MM.1S (cell line): ENCODE results near the gene MMS22L.

Source experiments
- DNase-seq: peaks from one replicate; pipeline ENCODE4 v3.0.0-alpha.2; 2015
- H2AFZ ChIP-seq: fragments of 300-600 bp; sonication (generic); 2 replicates; pipeline ENCODE4 v1.6.0; 2016; ENCODE audit warnings: antibody characterized with exemption, low read length
- H3F3A ChIP-seq: fragments of 300-600 bp; sonication (generic); 2 replicates; pipeline ENCODE4 v1.6.1; 2016; ENCODE audit warnings: mild to moderate bottlenecking, antibody characterized with exemption, low read length, moderate library complexity, mixed read lengths; ENCODE audit not compliant: insufficient read depth
- H3K27ac ChIP-seq: fragments of 300-600 bp; sonication (generic); 2 replicates; pipeline ENCODE4 v1.5.1; 2016; ENCODE audit warnings: mild to moderate bottlenecking, low read length
- H3K27me3 ChIP-seq: fragments of 300-600 bp; sonication (generic); replicated peaks from 2 replicates; pipeline ENCODE4 v1.6.0; 2016; ENCODE audit warnings: low read length; ENCODE audit not compliant: insufficient read depth
- H3K36me3 ChIP-seq: fragments of 300-600 bp; sonication (generic); replicated peaks from 2 replicates; pipeline ENCODE4 v1.6.1; 2016; ENCODE audit warnings: mild to moderate bottlenecking, low read length, mixed read lengths; ENCODE audit not compliant: insufficient read depth
- H3K4me1 ChIP-seq: fragments of 300-600 bp; sonication (generic); 2 replicates; pipeline ENCODE4 v1.6.1; 2016; ENCODE audit warnings: low read length, mixed read lengths
- H3K4me2 ChIP-seq: fragments of 300-600 bp; sonication (generic); 2 replicates; pipeline ENCODE4 v1.6.0; 2016; ENCODE audit warnings: low read depth, low read length
- H3K4me3 ChIP-seq: fragments of 300-600 bp; sonication (generic); 2 replicates; pipeline ENCODE4 v1.5.1; 2016; ENCODE audit warnings: low read length, mixed read lengths
- H3K79me2 ChIP-seq: fragments of 300-600 bp; sonication (generic); 2 replicates; pipeline ENCODE4 v1.6.1; 2016; ENCODE audit warnings: mixed run types, low read length, mixed read lengths
- H3K9ac ChIP-seq: fragments of 300-600 bp; sonication (generic); 2 replicates; pipeline ENCODE4 v1.6.1; 2016; ENCODE audit warnings: low read length, mixed read lengths
- H3K9me2 ChIP-seq: fragments of 300-600 bp; sonication (generic); replicated peaks from 2 replicates; pipeline ENCODE4 v1.6.1; 2016; ENCODE audit warnings: mild to moderate bottlenecking, low read length, mixed read lengths; ENCODE audit not compliant: insufficient read depth
- H3K9me3 ChIP-seq: fragments of 300-600 bp; sonication (generic); replicated peaks from 2 replicates; pipeline ENCODE4 v1.6.1; 2016; ENCODE audit warnings: mild to moderate bottlenecking, low read length, mixed read lengths; ENCODE audit not compliant: insufficient read depth
- H4K20me1 ChIP-seq: fragments of 300-600 bp; sonication (generic); 2 replicates; pipeline ENCODE4 v1.6.1; 2016; ENCODE audit warnings: mild to moderate bottlenecking, low read length, moderate library complexity, mixed read lengths; ENCODE audit not compliant: insufficient read depth
- CTCF ChIP-seq: fragments of 300-600 bp; sonication (generic); IDR thresholded peaks from 2 replicates; pipeline ENCODE4 v1.5.1; 2016; ENCODE audit warnings: antibody characterized with exemption, low read length, mixed read lengths
- EZH2 ChIP-seq: fragments of 300-600 bp; sonication (generic); optimal IDR thresholded peaks from 2 replicates; pipeline ENCODE3; 2017; ENCODE audit warnings: low read depth, mild to moderate bottlenecking, antibody characterized with exemption, low read length, mixed read lengths
- EZH2phosphoT487 ChIP-seq: fragments of 300-600 bp; sonication (generic); IDR thresholded peaks from 2 replicates; pipeline ENCODE4 v1.6.1; 2018; ENCODE audit warnings: antibody characterized with exemption, low read length

Gene MMS22L

GRCh38 chr6:97293198-97293696 is 10.2 kb upstream of the MMS22L start:
- no peaks in the 10 kb centered on the region for H3F3A ChIP-seq
- H3K27me3 ChIP-seq, result no peaks in the 10 kb centered on the region
- no peaks in the 10 kb centered on the region for H3K9me3 ChIP-seq
- H2AFZ ChIP-seq, result no peak overlapping the region
- H3K36me3 ChIP-seq, result no peaks in the 10 kb centered on the region
- no peak for TF ChIP-seq CTCF
- no peak for TF ChIP-seq EZH2phosphoT487
- TF ChIP-seq EZH2, result no peak
- H3K4me2 ChIP-seq, result no peak overlapping the region
- H3K4me3 ChIP-seq, result no peak overlapping the region
- no peaks in the 10 kb centered on the region for H3K79me2 ChIP-seq
- no peak overlapping the region for H3K27ac ChIP-seq
- H4K20me1 ChIP-seq, result no peaks in the 10 kb centered on the region
- no peak overlapping the region for H3K9ac ChIP-seq
- H3K9me2 ChIP-seq, result no peaks in the 10 kb centered on the region
- no peak for DNase-seq
- H3K4me1 ChIP-seq, result no peaks in the 10 kb centered on the region

- no peak for DNase-seq
- Histone ChIP-seq H3K4me3 (no peak overlapping the region), H2AFZ (no peak overlapping the region), H3K79me2 (no peaks in the 10 kb centered on the region), H3K27ac (no peak overlapping the region), H3K4me1 (no peaks in the 10 kb centered on the region), H3K36me3 (no peaks in the 10 kb centered on the region), H3K9me2 (no peaks in the 10 kb centered on the region), H3K27me3 (no peaks in the 10 kb centered on the region), H3K9ac (no peak overlapping the region), H3F3A (no peaks in the 10 kb centered on the region), H3K4me2 (no peak overlapping the region), H4K20me1 (no peaks in the 10 kb centered on the region), H3K9me3 (no peaks in the 10 kb centered on the region)
- no peak for TF ChIP-seq CTCF
- TF ChIP-seq EZH2, result no peak
These were observed 9.7 kb upstream of the MMS22L start for GRCh38 chr6:97292671-97293070.

- Histone ChIP-seq H3K27ac (no peak overlapping the region), H3K36me3 (no peaks in the 10 kb centered on the region), H4K20me1 (no peaks in the 10 kb centered on the region), H3K4me1 (no peaks in the 10 kb centered on the region), H3K27me3 (no peaks in the 10 kb centered on the region), H3K9me2 (no peaks in the 10 kb centered on the region), H3K4me3 (no peak overlapping the region), H3K79me2 (no peaks in the 10 kb centered on the region), H2AFZ (no peak overlapping the region), H3K4me2 (no peak overlapping the region), H3K9me3 (no peaks in the 10 kb centered on the region), H3K9ac (no peak overlapping the region), H3F3A (no peaks in the 10 kb centered on the region)
- TF ChIP-seq EZH2 (no peak), CTCF (no peak), EZH2phosphoT487 (no peak)
- DNase-seq, result no peak
These were observed 8.9 kb upstream of the MMS22L start for GRCh38 chr6:97291896-97292295.

GRCh38 chr6:97289332-97289731 is 6.3 kb upstream of the MMS22L start:
- Histone ChIP-seq H3F3A (no peaks in the 10 kb centered on the region), H4K20me1 (no peaks in the 10 kb centered on the region), H3K4me3 (no peak overlapping the region), H3K36me3 (no peaks in the 10 kb centered on the region), H3K27me3 (no peaks in the 10 kb centered on the region), H2AFZ (no peak overlapping the region), H3K4me1 (no peaks in the 10 kb centered on the region), H3K79me2 (no peaks in the 10 kb centered on the region), H3K9me3 (no peaks in the 10 kb centered on the region), H3K27ac (no peak overlapping the region), H3K9me2 (no peaks in the 10 kb centered on the region), H3K4me2 (no peak overlapping the region), H3K9ac (no peak overlapping the region)
- no peak for DNase-seq
- TF ChIP-seq EZH2phosphoT487 (no peak), EZH2 (no peak), CTCF (no peak)
